RCC 7860 (cell line): ENCODE results near the gene SCGB2A2.

Experiments
- DNase-seq: peaks from one replicate; pipeline ENCODE4 v3.0.0-alpha.2; 2015; ENCODE audit warnings: low spot score
- FAIRE-seq: peaks from 2 replicates; lab custom pipeline; 2012; peaks lifted over from hg19 to GRCh38; lab: Jason Lieb, UNC

Gene SCGB2A2

GRCh38 chr11:62298975-62299374, 29.0 kb downstream of the SCGB2A2 start, which contains the start of gene SCGB1D4:
SCGB1D4 (minus strand) TSS chr11:62299075; CDS start chr11:62299010, 65 bp downstream.
- no peak for DNase-seq
- FAIRE-seq = no peak

DNA sequence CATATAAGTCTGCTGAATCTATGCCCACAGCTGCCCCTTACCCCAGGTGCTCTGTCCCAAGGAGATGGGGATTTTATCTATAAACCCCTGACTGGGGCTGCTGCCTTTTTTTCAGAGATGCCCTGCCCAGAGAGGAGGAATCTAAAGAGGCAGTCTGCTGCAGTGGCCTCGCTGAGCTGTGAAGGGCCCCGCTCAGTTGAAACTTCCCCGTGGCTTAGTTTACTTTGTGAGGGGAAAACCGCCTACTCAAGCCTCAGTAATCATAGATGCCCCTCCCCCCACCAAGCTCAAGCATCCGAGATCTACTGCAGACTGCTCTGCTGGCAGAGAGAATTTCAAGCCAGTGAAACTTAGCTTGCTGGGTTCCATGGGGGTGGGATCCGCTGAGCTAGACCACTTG, 36.3 kb downstream of the SCGB2A2 start:
- no peak for DNase-seq
- FAIRE-seq = no peak

- DNase-seq (no peak), FAIRE-seq (no peak)
These were observed 38.0 kb downstream of the SCGB2A2 start for GRCh38 chr11:62307950-62308349.

DNA sequence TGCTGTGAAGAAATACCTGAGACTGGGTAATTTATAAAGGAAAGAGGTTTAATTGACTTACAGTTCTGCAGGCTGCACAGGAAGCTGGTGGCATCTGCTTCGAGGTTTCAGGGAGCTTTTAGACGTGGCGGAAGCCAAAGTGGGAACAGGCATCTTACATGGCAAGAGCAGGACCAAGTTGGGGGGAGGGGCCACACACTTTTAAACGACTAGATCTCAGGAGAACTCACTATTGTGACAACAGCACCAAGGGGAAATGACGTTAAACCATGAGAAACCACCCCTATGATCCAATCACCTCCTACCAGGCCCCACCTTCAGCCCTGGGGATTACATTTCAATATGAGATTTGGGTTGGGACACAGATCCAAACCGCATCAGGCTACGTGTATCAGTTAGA, 40.0 kb downstream of the SCGB2A2 start:
- FAIRE-seq = no peak
- no peak for DNase-seq

DNA sequence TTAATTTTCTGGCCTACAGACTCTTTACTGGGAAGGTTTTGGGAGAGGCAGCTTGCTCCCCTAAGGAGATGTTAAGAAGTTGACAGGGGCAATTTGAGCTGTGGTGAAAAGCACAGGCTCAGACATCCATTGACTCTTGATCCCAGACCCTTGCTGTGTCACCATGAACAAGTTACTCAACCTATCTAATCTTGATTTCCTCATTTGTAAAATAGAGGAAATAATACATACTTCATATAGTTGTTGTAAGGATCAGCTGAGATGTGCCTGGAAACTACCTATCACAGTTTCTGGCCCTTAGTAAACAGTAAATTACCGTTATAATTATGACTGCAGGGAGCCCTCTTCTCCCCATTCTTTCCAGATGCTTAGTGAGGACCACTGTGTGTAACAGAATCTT, 45.5 kb downstream of the SCGB2A2 start:
- FAIRE-seq (no peak), DNase-seq (no peak)

- DNase-seq (no peak), FAIRE-seq (no peak)
These were observed 52.6 kb downstream of the SCGB2A2 start for GRCh38 chr11:62322524-62322923.
